Esophagus muscularis mucosa (tissue), 4 donors: ENCODE measurements around the gene DYNC1LI1. TPM values are rescaled to one million over a fixed set of nuclear protein-coding genes. Genes with fewer than 3 reads are reported as not detected.
"Not testable (repeated sequence)": the region's sequence is repeated elsewhere in the genome, so short reads cannot be mapped to it uniquely, and the experiment has no call there.

ENCODE experiments used
- DNase-seq: peaks from one replicate; pipeline ENCODE4 v3.0.0-alpha.2; 2017; ENCODE audit errors: extremely low spot score
- H3K27ac ChIP-seq, 4 donors: fragments of 200-600 bp; sonication (generic); replicated peaks in 1 of 4; 1 replicate in 3 of 4; 2 replicates in 1 of 4; pipeline ENCODE4 v1.5.1; 2016 to 2019; ENCODE audit warnings: mild to moderate bottlenecking in 1 of 4
- H3K27me3 ChIP-seq, 4 donors: fragments of 200-600 bp; sonication (generic); one replicate each; pipeline versions ENCODE4 v1.5.1 to v1.6.0; 2016 to 2019
- H3K36me3 ChIP-seq, 4 donors: fragments of 200-600 bp; sonication (generic); one replicate each; pipeline ENCODE4 v1.5.1; 2016 to 2019
- H3K4me1 ChIP-seq, 4 donors: fragments of 200-600 bp; sonication (generic); one replicate each; pipeline ENCODE4 v1.5.1; 2016 to 2019
- H3K4me3 ChIP-seq, 4 donors: fragments of 200-600 bp; sonication (generic); 1 replicate in 2 of 4; 2 replicates in 2 of 4; pipeline ENCODE4 v1.5.1; 2016 to 2019; ENCODE audit warnings: mild to moderate bottlenecking in 4 of 4, moderate library complexity in 1 of 4
- H3K9me3 ChIP-seq, 4 donors: fragments of 200-600 bp; sonication (generic); 1 replicate in 3 of 4; 2 replicates in 1 of 4; pipeline ENCODE4 v1.5.1; 2016 to 2019
- EP300 ChIP-seq: sonication (generic); formaldehyde crosslinking; IDR thresholded peaks from one replicate; pipeline ENCODE4 v1.6.1; 2017; ENCODE audit warnings: antibody characterized with exemption
- POLR2A ChIP-seq: fragments of 450-650 bp; IDR thresholded peaks from one replicate; pipeline ENCODE4 v1.6.1; 2017; ENCODE audit warnings: antibody characterized with exemption, moderate library complexity, mild to moderate bottlenecking, low read depth
- POLR2AphosphoS5 ChIP-seq, 2 donors: sonication (generic); formaldehyde crosslinking; IDR thresholded peaks; one replicate each; pipeline ENCODE4 v1.6.1; 2017; ENCODE audit warnings: antibody characterized with exemption in 2 of 2
- WGBS: methylation state at CpG from one replicate; pipeline ENCODE4 v1.1.5; 2018; 5-methylcytosine and 5-hydroxymethylcytosine counted together
- intact Hi-C: fragments of 100-400 bp; cut with DNase I; formaldehyde crosslinking; loops from one replicate; pipeline ENCODE4 v1.15.1; 2023
- total RNA-seq, 4 donors: library from RNA; depleted of rRNA; stranded (reverse); fragments of >200 nt; gene quantifications; one replicate each; pipeline versions ENCODE4 v1.1.0 to v1.2.1, GENCODE V29; 2016
- TF ChIP-seq, protein P1 (sequence below), 3 experiments: fragments of 200-600 bp in 2 of 3; fragments of 450-650 bp in 1 of 3; sonication (generic) in 2 of 3; IDR thresholded peaks; one replicate each; pipeline ENCODE4 v1.5.1; 2017 to 2019; ENCODE audit warnings: antibody characterized with exemption in 3 of 3, mild to moderate bottlenecking in 2 of 3, moderate library complexity in 1 of 3

Gene DYNC1LI1
- total RNA-seq, 4 donors from 2014 or later: 30.0 to 38.2 (median 32.5) TPM

- TF ChIP-seq, protein P1, sequence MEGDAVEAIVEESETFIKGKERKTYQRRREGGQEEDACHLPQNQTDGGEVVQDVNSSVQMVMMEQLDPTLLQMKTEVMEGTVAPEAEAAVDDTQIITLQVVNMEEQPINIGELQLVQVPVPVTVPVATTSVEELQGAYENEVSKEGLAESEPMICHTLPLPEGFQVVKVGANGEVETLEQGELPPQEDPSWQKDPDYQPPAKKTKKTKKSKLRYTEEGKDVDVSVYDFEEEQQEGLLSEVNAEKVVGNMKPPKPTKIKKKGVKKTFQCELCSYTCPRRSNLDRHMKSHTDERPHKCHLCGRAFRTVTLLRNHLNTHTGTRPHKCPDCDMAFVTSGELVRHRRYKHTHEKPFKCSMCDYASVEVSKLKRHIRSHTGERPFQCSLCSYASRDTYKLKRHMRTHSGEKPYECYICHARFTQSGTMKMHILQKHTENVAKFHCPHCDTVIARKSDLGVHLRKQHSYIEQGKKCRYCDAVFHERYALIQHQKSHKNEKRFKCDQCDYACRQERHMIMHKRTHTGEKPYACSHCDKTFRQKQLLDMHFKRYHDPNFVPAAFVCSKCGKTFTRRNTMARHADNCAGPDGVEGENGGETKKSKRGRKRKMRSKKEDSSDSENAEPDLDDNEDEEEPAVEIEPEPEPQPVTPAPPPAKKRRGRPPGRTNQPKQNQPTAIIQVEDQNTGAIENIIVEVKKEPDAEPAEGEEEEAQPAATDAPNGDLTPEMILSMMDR (IDR thresholded peaks at IDR 0.05): no peak
- TF ChIP-seq POLR2AphosphoS5 (IDR thresholded peaks at IDR 0.05) (no peak), POLR2A (no peak), EP300 (no peak)
- no peaks in the 10 kb centered on the region for H3K9me3 ChIP-seq
- no peak overlapping the region for H3K27ac ChIP-seq
- intact Hi-C loops: no loop called here
- no peak overlapping the region for H3K4me3 ChIP-seq
- H3K36me3 ChIP-seq: peaks cover 22 to 74% (median 48%) of the 10 kb centered on the region in 4 donors
- no peak for DNase-seq
- peaks cover 0 to 9% (median 4%) of the 10 kb centered on the region in 4 donors for H3K4me1 ChIP-seq
- H3K27me3 ChIP-seq: no peaks in the 10 kb centered on the region
Observed at GRCh38 chr3:32531010-32531647, 39.5 kb downstream of the DYNC1LI1 start.

- Histone ChIP-seq H3K4me1 (no peaks in the 10 kb centered on the region), H3K9me3 (no peaks in the 10 kb centered on the region), H3K27me3 (no peaks in the 10 kb centered on the region), H3K27ac (no peak overlapping the region), H3K4me3 (no peak overlapping the region), H3K36me3 (peaks cover 31 to 78% (median 51%) of the 10 kb centered on the region in 4 donors)
- intact Hi-C loops: no loop called here
- no peak for DNase-seq
- TF ChIP-seq POLR2AphosphoS5 (IDR thresholded peaks at IDR 0.05): no peak
- TF ChIP-seq EP300: no peak
- TF ChIP-seq POLR2A: no peak
- TF ChIP-seq, protein P1 (IDR thresholded peaks at IDR 0.05): no peak
Observed at GRCh38 chr3:32525720-32526119, 44.9 kb downstream of the DYNC1LI1 start.

- H3K4me1 ChIP-seq: no peaks in the 10 kb centered on the region
- H3K36me3 ChIP-seq: peaks cover 24 to 48% (median 34%) of the 10 kb centered on the region in 4 donors
- no peaks in the 10 kb centered on the region for H3K27me3 ChIP-seq
- H3K27ac ChIP-seq: no peak overlapping the region
- no peak for DNase-seq
- 72% methylated on average over 7 of the region's 7 CpGs for WGBS
- no peak overlapping the region for H3K4me3 ChIP-seq
- intact Hi-C loops: no loop called here
- H3K9me3 ChIP-seq: no peaks in the 10 kb centered on the region
- TF ChIP-seq, protein P1 (IDR thresholded peaks at IDR 0.05): no peak
- TF ChIP-seq POLR2A: no peak
- TF ChIP-seq EP300: no peak
- TF ChIP-seq POLR2AphosphoS5 (IDR thresholded peaks at IDR 0.05): no peak
Observed at GRCh38 chr3:32522682-32523081, 48.0 kb downstream of the DYNC1LI1 start.

GRCh38 chr3:32518921-32519320 lies 51.7 kb downstream of the DYNC1LI1 start:
- WGBS: 94% methylated on average over 5 of the region's 5 CpGs
- not testable (repeated sequence) for H3K4me1 ChIP-seq, DNase-seq, H3K9me3 ChIP-seq, H3K27ac ChIP-seq, H3K4me3 ChIP-seq, H3K27me3 ChIP-seq
- intact Hi-C loops: loop anchor here (10.0 kb wide), 1 partner anchor 46 kb away; no protein-coding TSS in a partner anchor
- peaks cover 0 to 14% (median 2%) of the 10 kb centered on the region in 4 donors for H3K36me3 ChIP-seq

DNA sequence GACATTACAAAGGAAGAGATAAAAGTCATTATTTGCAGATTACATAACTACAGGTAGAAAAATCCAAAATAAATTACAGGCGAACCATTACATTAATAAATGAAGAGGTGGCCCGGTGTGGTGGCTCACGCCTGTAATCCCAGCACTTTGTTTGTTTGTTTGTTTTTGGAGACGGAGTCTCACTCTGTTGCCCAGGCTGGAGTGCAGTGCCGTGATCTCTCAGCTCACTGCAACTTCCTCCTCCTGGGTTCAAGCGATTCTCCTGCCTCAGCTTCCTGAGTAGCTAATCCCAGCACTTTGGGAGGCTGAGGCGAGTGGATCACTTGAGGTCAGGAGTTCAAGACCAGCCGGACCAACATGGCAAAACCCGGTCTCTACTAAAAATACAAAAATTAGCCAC lies 53.9 kb downstream of the DYNC1LI1 start:
- not testable (repeated sequence) for H3K27ac ChIP-seq, DNase-seq

DNA sequence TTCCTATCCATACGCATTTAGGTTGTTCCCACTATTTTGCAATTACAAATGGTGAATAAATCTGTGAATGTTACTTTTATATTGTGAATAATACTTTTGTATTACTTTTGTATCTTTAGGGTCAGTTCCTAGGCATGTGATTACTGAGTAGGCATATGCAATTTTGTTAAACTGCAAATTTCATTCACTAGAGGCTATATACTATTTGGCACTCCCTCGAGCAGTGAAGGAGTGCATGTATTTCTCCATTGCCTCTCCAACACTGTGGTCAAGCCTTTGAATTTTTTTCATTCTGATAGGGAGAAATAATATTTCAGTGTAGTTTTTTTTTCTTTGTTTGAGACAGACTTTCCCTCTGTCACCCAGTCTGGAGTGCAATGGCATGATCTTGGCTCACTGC lies 59.7 kb downstream of the DYNC1LI1 start:
- Histone ChIP-seq H3K4me1 (peaks cover 0 to 6% (median 0%) of the 10 kb centered on the region in 4 donors), H3K27ac (no peak overlapping the region), H3K9me3 (no peaks in the 10 kb centered on the region), H3K4me3 (no peak overlapping the region), H3K36me3 (no peaks in the 10 kb centered on the region), H3K27me3 (no peaks in the 10 kb centered on the region)
- no peak for DNase-seq
- no peak for TF ChIP-seq POLR2AphosphoS5 (IDR thresholded peaks at IDR 0.05)
- no peak for TF ChIP-seq POLR2A
- TF ChIP-seq, protein P1 (IDR thresholded peaks at IDR 0.05): no peak
- no peak for TF ChIP-seq EP300
- intact Hi-C loops: loop anchor here (2.0 to 10.0 kb wide), 2 partner anchors 54 to 154 kb away; no protein-coding TSS in a partner anchor
- 79% methylated on average over 2 of the region's 2 CpGs for WGBS

More for the DNA sequence above, 53.9 kb downstream of the DYNC1LI1 start:
- intact Hi-C loops: loop anchor here (10.0 kb wide), 1 partner anchor 48 kb away; no protein-coding TSS in a partner anchor
- H3K4me3 ChIP-seq, H3K9me3 ChIP-seq, H3K27me3 ChIP-seq, H3K36me3 ChIP-seq, H3K4me1 ChIP-seq: not testable (repeated sequence)
- 90% methylated on average over 9 of the region's 9 CpGs for WGBS
